GM18517 (cell line): ENCODE measurements around the gene SND1.

Source experiments
- ATAC-seq: cut with Tn5 transposase; IDR thresholded peaks from one replicate; pipeline ENCODE4 v1.9.1; 2021; ENCODE audit warnings: mild to moderate bottlenecking, moderate library complexity; ENCODE audit not compliant: unreplicated experiment

SND1 gene

GRCh38 chr7:128053991-128054390, 402.0 kb downstream of the SND1 start:
- ATAC-seq, result no peak

GRCh38 chr7:128054511-128054910, 402.5 kb downstream of the SND1 start:
- ATAC-seq, result no peak

- ATAC-seq, result no peak
Observed at GRCh38 chr7:128055637-128056036, 403.6 kb downstream of the SND1 start.

GRCh38 chr7:128056901-128057300, 404.9 kb downstream of the SND1 start:
- no peak for ATAC-seq

GRCh38 chr7:128057909-128058308, 405.9 kb downstream of the SND1 start:
- no peak for ATAC-seq

GRCh38 chr7:128059143-128059988, 407.4 kb downstream of the SND1 start:
- ATAC-seq, result no peak

- no peak for ATAC-seq
Observed at GRCh38 chr7:128060018-128060417, 408.0 kb downstream of the SND1 start.

GRCh38 chr7:128063088-128063487, 411.1 kb downstream of the SND1 start:
- no peak for ATAC-seq

GRCh38 chr7:128065872-128066271, 413.9 kb downstream of the SND1 start:
- ATAC-seq, result no peak

- no peak for ATAC-seq
Observed at GRCh38 chr7:128066395-128066794, 414.4 kb downstream of the SND1 start.

GRCh38 chr7:128066858-128067257, 414.9 kb downstream of the SND1 start:
- ATAC-seq, result no peak

GRCh38 chr7:128067983-128068382, 416.0 kb downstream of the SND1 start:
- no peak for ATAC-seq

GRCh38 chr7:128068785-128069184, 416.8 kb downstream of the SND1 start:
- no peak for ATAC-seq

- no peak for ATAC-seq
Observed at GRCh38 chr7:128069373-128070364, 417.7 kb downstream of the SND1 start.

GRCh38 chr7:128071376-128071775, 419.4 kb downstream of the SND1 start:
- no peak for ATAC-seq

GRCh38 chr7:128071801-128072200, 419.8 kb downstream of the SND1 start:
- no peak for ATAC-seq

- ATAC-seq, result no peak
Observed at GRCh38 chr7:128073671-128074310, 421.8 kb downstream of the SND1 start.

- no peak for ATAC-seq
Observed at GRCh38 chr7:128074336-128074735, 422.3 kb downstream of the SND1 start.

GRCh38 chr7:128074736-128075135, 422.7 kb downstream of the SND1 start:
- ATAC-seq, result no peak

- no peak for ATAC-seq
Observed at GRCh38 chr7:128075242-128076095, 423.5 kb downstream of the SND1 start.
